ENCODE measurements around the gene TNK1.
"Not testable (repeated sequence)": the region's sequence is repeated elsewhere in the genome, so short reads cannot be mapped to it uniquely, and the experiment has no call there.

TNK1 gene

GRCh38 chr17:7355053-7355452 is 25.8 kb upstream of the TNK1 start, which contains the start of gene TMEM95:
Gene TMEM95 (plus strand): TSS chr17:7355156. CDS start chr17:7355205, 49 bp downstream.
- no peak for ATAC-seq
- DNase-seq: no peak

- ATAC-seq (no peak), DNase-seq (no peak)
These were observed 25.3 kb upstream of the TNK1 start for GRCh38 chr17:7355573-7355972.

GRCh38 chr17:7356072-7356549 is 24.8 kb upstream of the TNK1 start:
- peak; percentile 75 for ATAC-seq
- DNase-seq: peak; percentile 92

DNA sequence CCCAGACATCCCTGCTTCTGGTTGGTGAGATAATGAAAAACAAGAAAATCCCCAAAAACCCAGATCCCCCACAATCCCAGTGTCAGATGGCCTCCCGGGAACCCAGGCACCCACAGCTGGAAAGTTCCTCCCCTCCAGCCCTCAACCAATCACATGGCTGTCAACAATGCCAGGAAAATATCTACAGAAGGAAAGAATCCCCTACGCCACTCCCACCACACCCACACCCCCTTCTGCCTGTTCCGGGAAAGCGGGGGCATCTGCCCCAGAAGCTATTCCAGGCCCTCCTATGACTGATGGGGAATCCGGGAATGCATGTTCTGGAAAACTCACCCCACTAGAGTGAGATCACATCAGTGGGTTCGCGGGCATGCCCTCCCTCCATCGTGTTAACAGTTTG is 24.1 kb upstream of the TNK1 start:
- ATAC-seq: no peak

DNA sequence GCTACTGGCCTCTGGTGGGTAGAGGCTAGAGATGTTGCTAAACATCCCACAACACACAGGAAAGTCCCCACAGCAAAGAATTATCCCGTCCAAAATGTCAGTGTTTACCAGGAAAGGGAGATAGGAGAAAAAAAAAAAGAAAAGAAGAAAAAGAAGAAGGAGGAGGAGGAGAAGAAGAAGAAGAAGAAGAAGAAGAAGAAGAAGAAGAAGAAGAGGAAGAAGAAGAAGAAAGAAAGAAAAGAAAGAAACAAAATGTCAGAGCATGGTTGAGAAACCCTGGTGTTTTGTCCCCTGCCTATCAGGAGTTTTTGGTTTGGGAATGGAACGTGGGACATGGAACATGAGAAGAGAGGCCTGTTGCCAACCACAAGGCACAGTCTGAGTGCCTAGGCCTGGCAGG is 23.5 kb upstream of the TNK1 start:
- ATAC-seq (no peak), DNase-seq (no peak)

More for the DNA sequence above, 24.1 kb upstream of the TNK1 start:
- no peak for DNase-seq

GRCh38 chr17:7361906-7362305 is 19.0 kb upstream of the TNK1 start:
- DNase-seq (no peak), ATAC-seq (no peak)

- DNase-seq: no peak
These were observed 17.6 kb upstream of the TNK1 start for GRCh38 chr17:7363311-7363710.

GRCh38 chr17:7365963-7366362 is 14.9 kb upstream of the TNK1 start:
- ATAC-seq, DNase-seq: not testable (repeated sequence)

More at GRCh38 chr17:7363311-7363710, 17.6 kb upstream of the TNK1 start:
- no peak for ATAC-seq

GRCh38 chr17:7367083-7367482 is 13.8 kb upstream of the TNK1 start:
- DNase-seq (no peak), ATAC-seq (no peak)

DNA sequence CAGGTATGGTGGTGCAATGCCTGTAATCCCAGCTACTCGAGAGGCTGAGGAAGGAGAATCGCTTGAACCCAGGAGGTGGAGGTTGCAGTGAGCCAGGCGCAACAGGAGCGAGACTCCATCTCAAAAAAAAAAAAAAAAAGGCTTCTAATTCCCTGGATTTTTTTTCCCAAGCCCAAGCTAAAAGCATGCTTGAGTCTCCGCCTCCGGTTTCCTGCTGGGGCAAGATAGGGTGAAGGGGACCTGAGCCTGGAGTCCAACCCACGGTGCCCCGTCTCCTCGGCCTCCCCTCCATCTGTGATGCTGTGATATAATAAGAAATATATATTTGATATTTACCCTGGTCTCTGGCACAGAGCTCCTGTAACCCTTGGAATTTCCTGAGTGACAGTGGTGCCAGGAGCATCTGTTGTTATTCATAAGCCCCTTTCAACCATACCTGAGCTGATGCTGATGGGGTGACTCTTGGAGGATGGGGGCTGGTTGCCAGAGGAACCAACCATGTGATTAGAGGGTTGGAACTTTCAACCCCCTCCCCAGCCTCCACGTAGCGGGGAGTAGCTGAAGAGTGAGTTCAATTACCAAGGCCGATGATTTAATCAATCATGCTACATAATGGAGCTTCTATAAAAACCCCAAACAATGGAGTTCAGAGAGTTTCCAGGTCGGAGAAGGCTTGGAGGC is 12.8 kb upstream of the TNK1 start:
- no peak for ATAC-seq

DNA sequence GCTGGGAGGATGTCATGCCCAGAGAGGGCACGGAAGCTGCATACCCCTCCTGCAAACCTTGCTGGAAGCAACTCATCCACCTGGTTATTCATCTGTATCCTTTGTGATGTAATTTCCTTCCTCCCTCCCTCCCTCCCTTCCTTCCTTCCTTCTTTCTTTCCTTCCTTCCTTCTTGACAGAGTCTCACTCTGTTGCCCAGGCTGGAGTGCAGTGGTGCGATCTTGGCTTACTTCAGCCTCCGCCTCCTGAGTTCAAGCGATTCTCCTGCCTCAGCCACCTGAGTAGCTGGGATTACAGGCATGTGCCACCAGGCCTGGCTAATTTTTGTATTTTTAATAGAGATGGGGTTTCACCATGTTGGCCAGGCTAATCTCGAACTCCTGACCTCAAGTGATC is 12.3 kb upstream of the TNK1 start:
- DNase-seq, ATAC-seq: not testable (repeated sequence)

More for the DNA sequence above, 12.8 kb upstream of the TNK1 start:
- no peak for DNase-seq

- ATAC-seq (no peak), DNase-seq (no peak)
These were observed 11.1 kb upstream of the TNK1 start for GRCh38 chr17:7369825-7370224.

DNA sequence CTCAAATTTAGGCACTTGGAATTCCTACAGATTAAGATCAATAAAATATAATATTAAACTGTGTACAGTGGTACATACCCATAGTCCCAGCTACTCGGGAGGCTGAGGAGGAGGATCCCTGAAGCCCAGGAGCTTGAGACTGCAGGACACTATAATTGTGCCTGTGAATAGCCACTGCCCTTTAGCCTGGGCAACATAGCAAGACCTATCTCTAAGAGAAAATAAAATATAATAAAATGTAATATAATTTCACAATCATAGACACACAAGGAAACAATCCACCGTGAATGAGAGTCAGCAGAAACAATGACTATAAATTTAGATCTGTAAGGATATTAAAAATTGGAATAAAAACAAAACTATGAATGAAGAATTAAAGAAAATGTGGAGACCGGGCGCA is 10.0 kb upstream of the TNK1 start:
- ATAC-seq (no peak), DNase-seq (no peak)

DNA sequence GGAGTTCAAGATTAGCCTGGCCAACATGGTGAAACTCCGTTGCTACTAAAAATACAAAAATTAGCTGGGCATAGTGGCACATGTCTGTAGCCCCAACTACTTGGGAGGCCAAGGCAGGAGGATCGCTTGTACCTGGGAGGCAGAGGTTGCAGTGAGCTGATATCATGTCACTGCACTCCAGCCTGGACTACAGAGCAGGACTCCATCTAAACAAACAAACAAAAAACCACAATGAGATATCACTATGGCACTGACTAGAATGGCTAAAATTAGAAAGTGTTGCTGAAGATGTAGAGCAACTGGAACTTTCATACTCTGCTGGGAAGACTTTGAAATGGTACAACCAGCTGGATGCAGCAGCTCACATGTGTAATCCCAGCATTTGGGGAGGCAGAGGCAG is 6.5 kb upstream of the TNK1 start:
- DNase-seq: no peak
- no peak for ATAC-seq

DNA sequence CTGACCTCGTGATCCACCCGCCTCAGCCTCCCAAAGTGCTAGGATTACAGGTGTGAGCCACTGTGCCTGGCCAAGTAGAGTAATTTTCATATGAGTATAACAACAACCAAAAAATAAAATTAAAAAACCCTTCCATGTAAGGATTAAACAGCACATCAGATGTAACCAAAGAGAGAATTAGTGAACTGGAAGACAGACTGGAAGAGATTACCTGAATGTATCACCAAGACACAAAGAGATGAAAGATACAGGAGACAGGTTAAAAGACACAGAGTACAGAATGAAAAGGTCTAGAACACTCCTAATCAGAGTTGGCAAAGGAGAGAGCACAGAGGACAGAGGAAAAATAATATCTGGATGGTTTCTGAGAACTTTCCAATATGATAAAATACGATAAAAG is 1.8 kb upstream of the TNK1 start:
- ATAC-seq (no peak), DNase-seq (no peak)

DNA sequence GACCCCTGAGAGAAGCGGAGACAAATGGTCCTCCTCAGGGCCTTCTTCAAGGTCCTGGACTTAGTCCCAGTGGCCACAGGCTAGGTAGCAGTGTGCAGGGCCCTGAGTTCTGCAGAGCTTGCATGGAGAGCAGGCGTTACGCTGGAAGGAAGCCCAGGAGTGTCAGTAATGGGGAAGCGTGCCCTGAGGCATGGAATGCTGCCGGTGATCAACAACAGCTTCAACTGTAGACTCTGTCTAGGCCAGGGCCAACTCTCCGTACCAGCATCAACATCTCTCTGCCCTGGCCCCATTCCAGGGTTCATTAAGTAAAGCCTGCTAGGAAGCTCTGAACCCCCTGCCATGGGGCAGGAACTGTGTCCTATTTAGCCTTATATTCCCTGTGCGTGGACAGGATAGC is 568 bp upstream of the TNK1 start:
- ATAC-seq: no peak
- no peak for DNase-seq

DNA sequence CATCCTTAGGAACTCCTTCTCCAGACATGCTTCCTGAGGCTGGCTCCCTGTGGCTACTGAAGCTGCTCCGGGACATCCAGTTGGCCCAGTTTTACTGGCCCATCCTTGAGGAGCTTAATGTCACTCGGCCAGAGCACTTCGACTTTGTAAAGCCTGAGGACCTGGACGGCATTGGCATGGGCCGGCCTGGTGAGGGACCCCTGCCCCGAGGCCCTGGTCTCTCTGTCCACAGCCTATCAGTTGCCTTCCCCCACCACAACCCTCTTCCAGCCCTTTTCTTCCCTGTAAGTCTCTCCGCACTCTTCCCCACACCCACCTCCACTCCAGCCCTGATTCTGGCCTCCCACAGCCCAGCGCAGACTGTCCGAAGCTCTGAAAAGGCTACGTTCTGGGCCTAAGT is 2.0 kb downstream of the TNK1 start:
- DNase-seq: no peak
- no peak for ATAC-seq

- ATAC-seq: no peak
These were observed 2.5 kb downstream of the TNK1 start for GRCh38 chr17:7383371-7383741.

GRCh38 chr17:7383742-7384488 is 3.0 kb downstream of the TNK1 start:
- peak; percentile 97 for ATAC-seq
- peak; percentile 82 for DNase-seq

More at GRCh38 chr17:7383371-7383741, 2.5 kb downstream of the TNK1 start:
- DNase-seq: no peak

GRCh38 chr17:7384489-7385081 is 3.7 kb downstream of the TNK1 start:
- DNase-seq: no peak
- ATAC-seq: no peak

DNA sequence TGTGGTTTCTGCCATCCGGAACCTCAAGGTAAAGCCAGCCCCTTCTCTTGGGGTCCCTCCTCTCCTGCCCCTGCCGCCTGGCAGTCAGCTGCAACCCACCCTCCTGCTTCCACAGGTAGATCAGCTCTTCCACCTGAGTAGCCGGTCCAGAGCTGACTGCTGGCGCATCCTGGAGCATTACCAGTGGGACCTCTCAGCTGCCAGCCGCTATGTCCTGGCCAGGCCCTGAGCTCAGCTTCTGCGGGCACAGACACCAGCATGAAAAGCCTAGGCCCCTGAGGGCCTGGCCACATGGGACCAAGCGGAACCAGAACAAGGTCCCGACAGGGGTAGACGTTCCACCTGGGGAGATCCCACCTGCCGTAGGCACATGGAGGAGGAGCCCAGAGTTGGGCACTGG is 8.0 kb downstream of the TNK1 start:
- ATAC-seq: no peak
- DNase-seq: no peak

- DNase-seq (no peak), ATAC-seq (no peak)
These were observed 9.3 kb downstream of the TNK1 start for GRCh38 chr17:7389924-7390910.

Data from stimulated activated naive CD8-positive, alpha-beta T cell treated with anti-CD3 and anti-CD28 coated beads, Interleukin-15, Interleukin-2, amounts not matched to agents 100 U/mL and 50 U/mL, for 24 hours (primary cell).